Liver (tissue), 9 donors: ENCODE data around the gene THOC5. TPM values are rescaled to one million over a fixed set of nuclear protein-coding genes. Genes with fewer than 3 reads are reported as not detected.
A peak's percentile ranks its signal among the peaks of the same experiment; 100 is the strongest.
"Not testable (repeated sequence)": the region's sequence is repeated elsewhere in the genome, so short reads cannot be mapped to it uniquely, and the experiment has no call there.

Experiments
- DNase-seq: peaks from one replicate; pipeline ENCODE4 v3.0.0-alpha.2; 2017; ENCODE audit warnings: low spot score
- H3K27ac ChIP-seq, 2 donors: one replicate each; pipeline ENCODE4 v1.7.0; 2013; ENCODE audit warnings: inconsistent platforms in 2 of 2, low read length in 2 of 2, control low read depth in 1 of 2, low read depth in 1 of 2, mild to moderate bottlenecking in 1 of 2
- H3K27me3 ChIP-seq, 4 donors: one replicate each; pipeline versions ENCODE4 v1.6.1 to v1.7.0; 2013; ENCODE audit warnings: low read length in 3 of 4, inconsistent platforms in 1 of 4, mild to moderate bottlenecking in 1 of 4, moderate library complexity in 1 of 4; ENCODE audit not compliant: control insufficient read depth in 4 of 4, insufficient read depth in 4 of 4
- H3K36me3 ChIP-seq, 4 donors: one replicate each; pipeline versions ENCODE4 v1.6.1 to v1.7.0; 2013; ENCODE audit warnings: low read length in 3 of 4, mild to moderate bottlenecking in 3 of 4, low read depth in 1 of 4, moderate library complexity in 1 of 4; ENCODE audit not compliant: control insufficient read depth in 4 of 4, insufficient read depth in 3 of 4
- H3K4me1 ChIP-seq, 4 donors: one replicate each; pipeline versions ENCODE4 v1.6.1 to v1.7.0; 2013; ENCODE audit warnings: low read length in 3 of 4, mild to moderate bottlenecking in 3 of 4, moderate library complexity in 1 of 4; ENCODE audit not compliant: control insufficient read depth in 4 of 4, insufficient read depth in 4 of 4
- H3K4me3 ChIP-seq, 3 donors: one replicate each; pipeline versions ENCODE4 v1.6.1 to v1.7.0; 2013; ENCODE audit warnings: low read length in 3 of 3, control low read depth in 1 of 3, low read depth in 1 of 3, mild to moderate bottlenecking in 1 of 3
- H3K9ac ChIP-seq, 2 donors: one replicate each; pipeline ENCODE4 v1.7.0; 2013; ENCODE audit warnings: low read length in 2 of 2, mild to moderate bottlenecking in 2 of 2, moderate library complexity in 2 of 2, control low read depth in 1 of 2, low read depth in 1 of 2
- H3K9me3 ChIP-seq, 4 donors: one replicate each; pipeline versions ENCODE4 v1.6.1 to v1.7.0; 2013; ENCODE audit warnings: low read length in 3 of 4; ENCODE audit not compliant: control insufficient read depth in 4 of 4
- EGR1 ChIP-seq, 2 donors: IDR thresholded peaks; 2 replicates each; pipeline ENCODE4 v1.6.1; 2016 to 2018; ENCODE audit warnings: antibody characterized with exemption in 2 of 2, low read depth in 2 of 2
- FOXA1 ChIP-seq: IDR thresholded peaks from 2 replicates; pipeline ENCODE4 v1.6.1; 2016; ENCODE audit warnings: antibody characterized with exemption
- FOXA2 ChIP-seq: IDR thresholded peaks from 2 replicates; pipeline ENCODE4 v1.6.1; 2016; ENCODE audit warnings: antibody characterized with exemption
- GABPA ChIP-seq, 2 donors: IDR thresholded peaks in 1 of 2; conservative IDR thresholded peaks in 1 of 2; 2 replicates each; pipeline ENCODE4 v1.6.1; 2016; ENCODE audit warnings: antibody characterized with exemption in 2 of 2, mild to moderate bottlenecking in 1 of 2, moderate library complexity in 1 of 2
- HNF4A ChIP-seq, 2 donors: conservative IDR thresholded peaks; 2 replicates each; pipeline ENCODE4 v1.6.1; 2016; ENCODE audit warnings: antibody characterized with exemption in 2 of 2, mild to moderate bottlenecking in 2 of 2
- JUND ChIP-seq, 2 donors: IDR thresholded peaks; 2 replicates each; pipeline ENCODE4 v1.6.1; 2016; ENCODE audit warnings: antibody characterized with exemption in 2 of 2
- NR2F2 ChIP-seq: IDR thresholded peaks from 2 replicates; pipeline ENCODE4 v1.6.1; 2016; ENCODE audit warnings: antibody characterized with exemption
- RAD21 ChIP-seq, 2 donors: IDR thresholded peaks; 2 replicates each; pipeline ENCODE4 v1.6.1; 2016; ENCODE audit warnings: antibody characterized with exemption in 2 of 2, mild to moderate bottlenecking in 2 of 2
- RXRA ChIP-seq, 2 donors: IDR thresholded peaks; 2 replicates each; pipeline ENCODE4 v1.6.1; 2017 to 2018; ENCODE audit warnings: antibody characterized with exemption in 2 of 2, mild to moderate bottlenecking in 1 of 2
- SP1 ChIP-seq: IDR thresholded peaks from 2 replicates; pipeline ENCODE4 v1.6.1; 2018; ENCODE audit warnings: antibody characterized with exemption, mild to moderate bottlenecking
- YY1 ChIP-seq: IDR thresholded peaks from 2 replicates; pipeline ENCODE4 v1.6.1; 2016; ENCODE audit warnings: antibody characterized with exemption, mild to moderate bottlenecking
- WGBS: extraction: QIAGEN DNeasy Blood & Tissue Kit; methylation state at CpG from one replicate; pipeline ENCODE4 v1.1.7; 2013; 5-methylcytosine and 5-hydroxymethylcytosine counted together
- polyA plus RNA-seq, 2 donors: library from polyadenylated mRNA; stranded (reverse) in 1 of 2; unstranded in 1 of 2; fragments of 200-250 nt in 1 of 2; fragments of >200 nt in 1 of 2; fragmentation: Nextera tagmentation in 1 of 2; extraction: Ambion mirVana in 1 of 2; gene quantifications; one replicate each; pipeline versions ENCODE4 v1.2.1 to v1.2.3, GENCODE V29; 2013 to 2015
- total RNA-seq, 2 donors: library from RNA; depleted of rRNA; stranded (reverse); fragments of >200 nt; gene quantifications; one replicate each; pipeline ENCODE4 v1.2.3, GENCODE V29; 2014
- TF ChIP-seq, protein P1 (sequence below): IDR thresholded peaks from 2 replicates; pipeline ENCODE4 v1.6.1; 2016; ENCODE audit warnings: antibody characterized with exemption
- TF ChIP-seq, protein P2 (sequence below): IDR thresholded peaks from 2 replicates; pipeline ENCODE4 v1.6.1; 2016; ENCODE audit warnings: antibody characterized with exemption
- TF ChIP-seq, protein P3 (sequence below): IDR thresholded peaks from 2 replicates; pipeline ENCODE4 v1.6.1; 2016; ENCODE audit warnings: antibody characterized with exemption
- TF ChIP-seq, protein P4 (sequence below): IDR thresholded peaks from 2 replicates; pipeline ENCODE4 v1.6.1; 2016; ENCODE audit warnings: antibody characterized with exemption, mild to moderate bottlenecking
- TF ChIP-seq, protein P5 (sequence below): fragments of 150-350 bp; IDR thresholded peaks from 2 replicates; pipeline ENCODE4 v1.5.1; 2017; ENCODE audit warnings: improper control_type of control experiment, low read depth, low read length; ENCODE audit not compliant: missing input control
- donor health status: healthy.
- donor health status: healthy.
- donor health status: healthy.
- donor health status: healthy.
- donor health status: healthy.

Gene THOC5
- total and polyA plus RNA-seq, 4 donors, result 7.4 to 25.1 (median 14.5) TPM

DNA sequence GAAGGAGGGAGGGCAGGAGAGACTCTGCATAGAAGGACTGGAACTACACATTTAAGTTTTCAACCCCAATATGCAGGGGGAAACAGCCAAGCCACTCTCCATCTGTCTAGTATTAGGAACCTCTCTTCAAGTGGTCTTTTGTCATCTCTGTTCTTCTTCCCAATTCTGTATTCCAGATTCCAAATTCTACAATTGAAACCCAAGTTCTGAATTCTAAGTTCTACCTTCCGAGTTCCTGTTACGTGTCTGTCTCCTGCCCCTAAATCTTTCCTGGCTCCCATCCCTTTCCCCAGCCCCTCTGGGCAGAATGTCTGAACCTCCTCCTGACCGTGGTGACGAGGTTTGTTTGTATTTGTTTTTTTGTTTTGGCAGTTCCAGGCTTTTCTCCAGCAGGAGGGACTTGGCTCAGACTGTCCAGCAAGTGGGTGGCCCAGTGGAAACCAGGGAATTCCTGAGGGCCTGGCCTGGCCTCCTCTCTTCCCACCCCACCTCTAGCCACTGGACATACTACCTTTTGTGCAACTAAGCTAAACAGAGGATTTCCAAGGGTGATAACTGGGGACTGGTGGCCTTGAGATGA is 1.6 kb upstream of the THOC5 start:
- Histone ChIP-seq H3K4me1 (peaks cover 3 to 24% (median 23%) of the 10 kb centered on the region in 4 donors), H3K9me3 (no peaks in the 10 kb centered on the region), H3K27ac (peak overlapping the region; percentile 80 to 90), H3K9ac (peak overlapping the region in 1 of 2 donors; percentile 4), H3K27me3 (no peaks in the 10 kb centered on the region), H3K36me3 (peaks cover 6 to 28% (median 19%) of the 10 kb centered on the region in 4 donors), H3K4me3 (no peak overlapping the region)
- peak; percentile 38 for TF ChIP-seq SP1
- TF ChIP-seq, protein P1, sequence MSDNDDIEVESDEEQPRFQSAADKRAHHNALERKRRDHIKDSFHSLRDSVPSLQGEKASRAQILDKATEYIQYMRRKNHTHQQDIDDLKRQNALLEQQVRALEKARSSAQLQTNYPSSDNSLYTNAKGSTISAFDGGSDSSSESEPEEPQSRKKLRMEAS, result peak; percentile 21
- TF ChIP-seq GABPA (IDR thresholded peaks at IDR 0.05 in 1 of 2, conservative IDR thresholded peaks at IDR 0.05 in 1 of 2), result peak; percentile 37 to 68
- no peak for TF ChIP-seq FOXA1
- peak; percentile 46 to 67 for TF ChIP-seq RXRA (IDR thresholded peaks at IDR 0.05)
- TF ChIP-seq RAD21 (IDR thresholded peaks at IDR 0.05), result peak; percentile 39 to 59
- TF ChIP-seq, protein P2, sequence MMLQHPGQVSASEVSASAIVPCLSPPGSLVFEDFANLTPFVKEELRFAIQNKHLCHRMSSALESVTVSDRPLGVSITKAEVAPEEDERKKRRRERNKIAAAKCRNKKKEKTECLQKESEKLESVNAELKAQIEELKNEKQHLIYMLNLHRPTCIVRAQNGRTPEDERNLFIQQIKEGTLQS, result no peak
- peak; percentile 33 to 36 for TF ChIP-seq HNF4A (conservative IDR thresholded peaks at IDR 0.05)
- no peak for TF ChIP-seq NR2F2
- TF ChIP-seq YY1, result peak; percentile 31
- TF ChIP-seq, protein P3, sequence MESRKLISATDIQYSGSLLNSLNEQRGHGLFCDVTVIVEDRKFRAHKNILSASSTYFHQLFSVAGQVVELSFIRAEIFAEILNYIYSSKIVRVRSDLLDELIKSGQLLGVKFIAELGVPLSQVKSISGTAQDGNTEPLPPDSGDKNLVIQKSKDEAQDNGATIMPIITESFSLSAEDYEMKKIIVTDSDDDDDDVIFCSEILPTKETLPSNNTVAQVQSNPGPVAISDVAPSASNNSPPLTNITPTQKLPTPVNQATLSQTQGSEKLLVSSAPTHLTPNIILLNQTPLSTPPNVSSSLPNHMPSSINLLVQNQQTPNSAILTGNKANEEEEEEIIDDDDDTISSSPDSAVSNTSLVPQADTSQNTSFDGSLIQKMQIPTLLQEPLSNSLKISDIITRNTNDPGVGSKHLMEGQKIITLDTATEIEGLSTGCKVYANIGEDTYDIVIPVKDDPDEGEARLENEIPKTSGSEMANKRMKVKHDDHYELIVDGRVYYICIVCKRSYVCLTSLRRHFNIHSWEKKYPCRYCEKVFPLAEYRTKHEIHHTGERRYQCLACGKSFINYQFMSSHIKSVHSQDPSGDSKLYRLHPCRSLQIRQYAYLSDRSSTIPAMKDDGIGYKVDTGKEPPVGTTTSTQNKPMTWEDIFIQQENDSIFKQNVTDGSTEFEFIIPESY, result no peak
- TF ChIP-seq EGR1 (IDR thresholded peaks at IDR 0.05; ENCODE audit: low read depth in 2 of 2), result peak; percentile 36 to 58
- TF ChIP-seq, protein P4, sequence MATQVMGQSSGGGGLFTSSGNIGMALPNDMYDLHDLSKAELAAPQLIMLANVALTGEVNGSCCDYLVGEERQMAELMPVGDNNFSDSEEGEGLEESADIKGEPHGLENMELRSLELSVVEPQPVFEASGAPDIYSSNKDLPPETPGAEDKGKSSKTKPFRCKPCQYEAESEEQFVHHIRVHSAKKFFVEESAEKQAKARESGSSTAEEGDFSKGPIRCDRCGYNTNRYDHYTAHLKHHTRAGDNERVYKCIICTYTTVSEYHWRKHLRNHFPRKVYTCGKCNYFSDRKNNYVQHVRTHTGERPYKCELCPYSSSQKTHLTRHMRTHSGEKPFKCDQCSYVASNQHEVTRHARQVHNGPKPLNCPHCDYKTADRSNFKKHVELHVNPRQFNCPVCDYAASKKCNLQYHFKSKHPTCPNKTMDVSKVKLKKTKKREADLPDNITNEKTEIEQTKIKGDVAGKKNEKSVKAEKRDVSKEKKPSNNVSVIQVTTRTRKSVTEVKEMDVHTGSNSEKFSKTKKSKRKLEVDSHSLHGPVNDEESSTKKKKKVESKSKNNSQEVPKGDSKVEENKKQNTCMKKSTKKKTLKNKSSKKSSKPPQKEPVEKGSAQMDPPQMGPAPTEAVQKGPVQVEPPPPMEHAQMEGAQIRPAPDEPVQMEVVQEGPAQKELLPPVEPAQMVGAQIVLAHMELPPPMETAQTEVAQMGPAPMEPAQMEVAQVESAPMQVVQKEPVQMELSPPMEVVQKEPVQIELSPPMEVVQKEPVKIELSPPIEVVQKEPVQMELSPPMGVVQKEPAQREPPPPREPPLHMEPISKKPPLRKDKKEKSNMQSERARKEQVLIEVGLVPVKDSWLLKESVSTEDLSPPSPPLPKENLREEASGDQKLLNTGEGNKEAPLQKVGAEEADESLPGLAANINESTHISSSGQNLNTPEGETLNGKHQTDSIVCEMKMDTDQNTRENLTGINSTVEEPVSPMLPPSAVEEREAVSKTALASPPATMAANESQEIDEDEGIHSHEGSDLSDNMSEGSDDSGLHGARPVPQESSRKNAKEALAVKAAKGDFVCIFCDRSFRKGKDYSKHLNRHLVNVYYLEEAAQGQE, result peak; percentile 55
- TF ChIP-seq FOXA2, result peak; percentile 19
- TF ChIP-seq JUND (IDR thresholded peaks at IDR 0.05), result peak in 1 of 2 donors; percentile 34
- TF ChIP-seq, protein P5, sequence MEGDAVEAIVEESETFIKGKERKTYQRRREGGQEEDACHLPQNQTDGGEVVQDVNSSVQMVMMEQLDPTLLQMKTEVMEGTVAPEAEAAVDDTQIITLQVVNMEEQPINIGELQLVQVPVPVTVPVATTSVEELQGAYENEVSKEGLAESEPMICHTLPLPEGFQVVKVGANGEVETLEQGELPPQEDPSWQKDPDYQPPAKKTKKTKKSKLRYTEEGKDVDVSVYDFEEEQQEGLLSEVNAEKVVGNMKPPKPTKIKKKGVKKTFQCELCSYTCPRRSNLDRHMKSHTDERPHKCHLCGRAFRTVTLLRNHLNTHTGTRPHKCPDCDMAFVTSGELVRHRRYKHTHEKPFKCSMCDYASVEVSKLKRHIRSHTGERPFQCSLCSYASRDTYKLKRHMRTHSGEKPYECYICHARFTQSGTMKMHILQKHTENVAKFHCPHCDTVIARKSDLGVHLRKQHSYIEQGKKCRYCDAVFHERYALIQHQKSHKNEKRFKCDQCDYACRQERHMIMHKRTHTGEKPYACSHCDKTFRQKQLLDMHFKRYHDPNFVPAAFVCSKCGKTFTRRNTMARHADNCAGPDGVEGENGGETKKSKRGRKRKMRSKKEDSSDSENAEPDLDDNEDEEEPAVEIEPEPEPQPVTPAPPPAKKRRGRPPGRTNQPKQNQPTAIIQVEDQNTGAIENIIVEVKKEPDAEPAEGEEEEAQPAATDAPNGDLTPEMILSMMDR, result peak; percentile 16
- WGBS, result 32% methylated on average over 4 of the region's 4 CpGs
- DNase-seq, result no peak

DNA sequence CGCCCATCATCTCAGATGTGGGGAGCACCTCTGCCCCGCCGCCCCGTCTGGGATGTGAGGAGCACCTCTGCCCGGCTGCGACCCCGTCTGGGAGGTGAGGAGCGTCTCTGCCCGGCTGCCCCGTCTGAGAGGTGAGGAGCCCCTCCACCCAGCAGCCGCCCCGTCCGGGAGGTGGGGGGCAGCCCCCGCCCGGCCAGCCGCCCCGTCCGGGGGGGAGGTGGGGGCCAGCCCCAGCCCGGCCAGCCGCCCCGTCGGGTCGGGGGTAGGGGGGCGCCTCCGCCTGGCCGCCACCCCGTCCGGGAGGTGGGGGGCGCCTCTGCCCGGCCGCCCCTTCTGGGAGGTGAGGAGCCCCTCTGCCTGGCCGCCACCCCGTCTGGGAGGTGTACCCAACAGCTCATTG is 1.2 kb downstream of the THOC5 start:
- 96% methylated on average over 33 of the region's 33 CpGs for WGBS
- DNase-seq, H3K4me3 ChIP-seq, H3K9me3 ChIP-seq, H3K27me3 ChIP-seq, H3K9ac ChIP-seq, H3K27ac ChIP-seq: not testable (repeated sequence)
- Histone ChIP-seq H3K4me1 (peaks cover 3 to 24% (median 23%) of the 10 kb centered on the region in 4 donors), H3K36me3 (peaks cover 6 to 18% (median 10%) of the 10 kb centered on the region in 4 donors)
